ENCODE data around the gene TNNI3K.
A peak's percentile ranks its signal among the peaks of the same experiment; 100 is the strongest.
"Not testable (repeated sequence)": the region's sequence is repeated elsewhere in the genome, so short reads cannot be mapped to it uniquely, and the experiment has no call there.

The TNNI3K gene, protein sequence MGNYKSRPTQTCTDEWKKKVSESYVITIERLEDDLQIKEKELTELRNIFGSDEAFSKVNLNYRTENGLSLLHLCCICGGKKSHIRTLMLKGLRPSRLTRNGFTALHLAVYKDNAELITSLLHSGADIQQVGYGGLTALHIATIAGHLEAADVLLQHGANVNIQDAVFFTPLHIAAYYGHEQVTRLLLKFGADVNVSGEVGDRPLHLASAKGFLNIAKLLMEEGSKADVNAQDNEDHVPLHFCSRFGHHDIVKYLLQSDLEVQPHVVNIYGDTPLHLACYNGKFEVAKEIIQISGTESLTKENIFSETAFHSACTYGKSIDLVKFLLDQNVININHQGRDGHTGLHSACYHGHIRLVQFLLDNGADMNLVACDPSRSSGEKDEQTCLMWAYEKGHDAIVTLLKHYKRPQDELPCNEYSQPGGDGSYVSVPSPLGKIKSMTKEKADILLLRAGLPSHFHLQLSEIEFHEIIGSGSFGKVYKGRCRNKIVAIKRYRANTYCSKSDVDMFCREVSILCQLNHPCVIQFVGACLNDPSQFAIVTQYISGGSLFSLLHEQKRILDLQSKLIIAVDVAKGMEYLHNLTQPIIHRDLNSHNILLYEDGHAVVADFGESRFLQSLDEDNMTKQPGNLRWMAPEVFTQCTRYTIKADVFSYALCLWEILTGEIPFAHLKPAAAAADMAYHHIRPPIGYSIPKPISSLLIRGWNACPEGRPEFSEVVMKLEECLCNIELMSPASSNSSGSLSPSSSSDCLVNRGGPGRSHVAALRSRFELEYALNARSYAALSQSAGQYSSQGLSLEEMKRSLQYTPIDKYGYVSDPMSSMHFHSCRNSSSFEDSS

GRCh38 chr1:74235153-74235552, at the start of gene TNNI3K:
TSS of gene TNNI3K (plus strand) at chr1:74235387. CDS start at chr1:74235452, 65 bp downstream.
- DNase-seq: no peak

DNA sequence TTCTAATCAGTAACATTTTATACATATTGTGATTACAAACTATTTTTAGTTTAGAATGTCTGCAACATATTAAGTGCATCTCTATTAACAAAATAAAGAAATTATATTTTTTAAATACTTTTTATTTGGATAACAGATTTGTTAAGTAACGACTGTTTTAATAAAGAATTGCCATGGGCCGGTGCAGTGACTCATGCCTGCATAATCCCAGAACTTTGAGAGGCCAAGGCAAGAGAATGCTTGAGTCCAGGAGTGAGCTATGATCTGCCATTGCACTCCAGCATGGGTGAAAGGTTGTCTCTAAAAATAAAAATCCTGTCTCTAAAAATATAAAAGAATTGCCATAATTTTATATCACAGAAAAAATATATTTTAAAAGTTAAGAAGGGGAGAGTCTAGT, 41.3 kb upstream of the TNNI3K start:
- peak; percentile 11 for DNase-seq

DNA sequence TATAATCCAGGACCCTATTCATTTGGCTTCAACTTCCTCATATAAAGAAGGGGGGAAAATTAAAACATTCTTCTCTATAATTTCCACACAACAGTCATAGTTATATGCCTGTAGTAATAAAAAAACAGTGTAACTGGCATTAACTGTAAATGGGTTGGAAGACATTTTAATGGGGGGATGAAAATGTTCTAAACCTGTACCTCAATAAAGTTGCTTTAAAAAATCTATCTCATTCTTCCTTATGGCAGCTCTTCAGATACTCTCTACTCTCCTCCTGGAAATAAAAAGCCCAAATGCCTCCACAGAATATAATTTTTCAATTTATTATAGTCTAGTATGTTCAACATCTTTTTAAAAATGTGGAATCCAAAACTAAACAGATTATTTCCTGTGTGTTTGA, 39.8 kb upstream of the TNNI3K start:
- no peak for DNase-seq

DNA sequence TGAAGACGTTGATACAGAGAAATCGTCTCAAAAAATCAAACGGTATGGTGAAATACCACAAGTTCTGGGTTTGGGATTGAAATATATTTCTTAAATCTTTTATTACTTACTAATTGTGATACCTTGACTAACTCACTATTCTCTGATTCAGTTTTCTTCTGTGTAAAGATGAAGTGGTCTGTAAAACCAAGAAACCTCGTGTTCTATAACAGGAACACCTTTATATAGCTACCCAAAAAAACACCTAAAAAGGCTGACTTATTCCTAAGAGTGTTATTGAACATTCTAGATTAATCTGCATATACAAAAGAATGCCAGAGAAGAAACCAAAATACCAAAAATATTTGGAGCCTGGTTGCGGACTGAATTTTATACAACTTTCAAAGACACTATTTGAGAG, 37.9 kb upstream of the TNNI3K start:
- DNase-seq: no peak

- peak; percentile 97 for DNase-seq
Measured at GRCh38 chr1:74197657-74198552, 37.3 kb upstream of the TNNI3K start, which contains the start of the genes FPGT and LRRIQ3. TSS of gene FPGT (plus strand) at chr1:74198242. CDS start at chr1:74198279, 37 bp downstream. TSS of gene LRRIQ3 (minus strand) at chr1:74198176. CDS start at chr1:74183684, 14,492 bp downstream.

DNA sequence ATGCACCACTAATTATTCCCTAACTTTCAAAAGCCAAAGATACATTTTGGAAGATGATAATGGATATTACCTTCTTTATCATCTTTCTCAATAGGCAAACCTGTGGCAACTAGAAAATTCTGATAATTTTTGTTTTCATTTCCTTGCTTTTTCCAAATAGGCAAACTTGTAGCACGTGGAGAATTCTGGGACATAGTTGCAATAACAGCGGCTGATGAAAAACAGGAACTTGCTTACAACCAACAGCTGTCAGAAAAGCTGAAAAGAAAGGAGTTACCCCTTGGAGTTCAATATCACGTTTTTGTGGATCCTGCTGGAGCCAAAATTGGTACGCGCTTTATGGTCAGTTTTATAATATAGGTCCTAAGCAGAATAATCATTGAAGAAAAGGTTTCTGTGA, 35.7 kb upstream of the TNNI3K start:
- no peak for DNase-seq

GRCh38 chr1:74205266-74205665, 29.9 kb upstream of the TNNI3K start:
- DNase-seq: no peak

- DNase-seq: no peak
Measured at GRCh38 chr1:74215229-74215628, 20.0 kb upstream of the TNNI3K start.

- no peak for DNase-seq
Measured at GRCh38 chr1:74222701-74223100, 12.5 kb upstream of the TNNI3K start.

DNA sequence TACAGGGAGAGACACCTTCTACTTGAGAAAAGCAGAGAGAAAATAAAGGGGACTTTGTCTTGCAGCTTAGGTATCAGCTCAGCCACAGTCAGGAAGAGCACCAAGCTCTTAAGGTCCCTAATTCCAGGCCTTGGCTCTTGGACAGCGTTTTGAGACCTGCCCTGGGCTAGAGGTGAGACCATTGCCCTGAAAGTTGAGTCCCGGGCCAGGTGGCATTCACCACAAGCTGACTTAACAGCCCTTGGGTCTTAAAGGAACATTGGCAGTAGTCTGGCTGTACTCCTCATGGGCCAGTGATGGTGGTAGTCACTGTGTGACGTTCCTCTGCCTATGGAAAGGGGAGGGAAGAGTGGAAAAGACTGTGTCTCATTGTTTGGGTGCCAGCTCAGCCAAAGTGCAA, 11.7 kb upstream of the TNNI3K start:
- no peak for DNase-seq

GRCh38 chr1:74236440-74236839, 1.3 kb downstream of the TNNI3K start:
- no peak for DNase-seq

GRCh38 chr1:74237035-74237434, 1.8 kb downstream of the TNNI3K start:
- no peak for DNase-seq

- DNase-seq: no peak
Measured at GRCh38 chr1:74237787-74238186, 2.6 kb downstream of the TNNI3K start.

- no peak for DNase-seq
Measured at GRCh38 chr1:74245168-74245772, 10.1 kb downstream of the TNNI3K start.

DNA sequence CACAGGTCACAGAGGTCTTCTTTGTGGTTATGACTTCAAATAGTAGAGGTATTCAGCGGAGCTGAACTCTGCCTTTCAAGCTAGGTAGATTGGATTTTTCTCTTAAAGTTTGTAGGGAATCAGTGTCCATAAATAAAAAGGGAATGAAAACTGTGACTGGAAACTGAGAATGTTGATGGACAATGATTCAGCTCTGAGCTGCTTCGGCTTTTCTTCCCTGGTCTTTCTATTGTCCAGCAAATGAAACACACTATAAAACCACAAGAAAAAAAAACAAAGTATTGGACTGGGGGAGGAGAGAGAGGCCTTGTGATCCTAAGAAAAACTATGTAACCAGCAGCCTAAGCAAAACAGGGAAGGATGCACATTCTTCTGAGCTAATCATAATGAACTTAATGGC, 11.1 kb downstream of the TNNI3K start:
- DNase-seq: peak; percentile 70

DNA sequence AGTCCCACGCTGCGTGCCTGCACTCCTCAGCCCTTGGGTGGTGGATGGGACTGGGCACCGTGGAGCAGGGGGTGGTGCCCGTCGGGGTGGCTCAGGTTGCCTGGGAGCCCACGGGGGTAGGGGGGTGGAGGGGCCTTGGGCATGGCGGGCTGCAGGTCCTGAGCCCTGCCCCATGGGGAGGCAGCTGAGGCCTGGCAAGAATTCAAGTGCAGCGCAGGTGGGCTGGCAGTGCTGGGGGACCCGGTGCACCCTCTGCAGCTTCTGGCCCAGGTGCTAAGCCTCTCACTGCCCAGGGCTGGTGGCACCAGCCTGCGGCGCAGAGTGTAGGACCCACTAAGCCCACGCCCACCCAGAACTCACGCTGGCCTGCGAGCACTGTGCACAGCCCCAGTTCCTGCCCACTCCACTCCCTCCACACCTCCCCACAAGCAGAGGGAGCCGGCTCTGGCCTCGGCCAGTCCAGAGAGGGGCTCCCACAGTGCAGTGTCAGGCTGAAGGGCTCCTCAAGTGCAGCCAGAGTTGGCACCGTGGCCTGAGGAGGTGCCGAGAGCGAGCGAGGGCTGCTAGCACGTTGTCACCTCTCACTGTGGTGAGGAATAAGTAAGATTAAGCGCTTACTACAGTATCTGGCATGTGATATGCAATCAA, 12.8 kb downstream of the TNNI3K start:
- DNase-seq: no peak

DNA sequence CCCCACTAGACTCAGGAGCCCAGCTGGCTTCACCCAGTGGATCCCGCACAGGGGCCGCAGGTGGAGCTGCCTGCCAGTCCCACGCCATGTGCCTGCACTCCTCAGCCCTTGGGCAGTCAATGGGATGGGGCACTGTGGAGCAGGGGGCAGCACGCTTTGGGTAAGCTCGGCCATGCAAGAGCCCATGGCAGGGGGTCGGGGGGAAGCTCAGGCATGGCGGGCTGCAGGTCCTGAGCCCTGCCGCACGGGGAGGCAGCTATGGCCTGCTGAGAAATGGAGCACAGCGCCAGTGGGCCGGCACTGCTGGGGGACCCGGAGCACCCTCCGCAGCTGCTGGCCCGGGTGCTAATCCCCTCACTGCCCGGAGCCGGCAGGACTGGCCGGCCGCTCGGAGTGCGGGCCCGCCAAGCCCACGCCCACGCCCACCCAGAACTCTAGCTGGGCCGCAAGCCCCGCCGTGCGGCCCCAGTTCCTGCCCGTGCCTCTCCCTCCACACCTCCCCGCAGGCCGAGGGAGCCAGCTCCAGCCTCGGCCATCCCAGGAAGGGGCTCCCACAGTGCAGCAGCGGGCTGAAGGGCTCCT, 18.1 kb downstream of the TNNI3K start:
- not testable (repeated sequence) for DNase-seq

- DNase-seq: no peak
Measured at GRCh38 chr1:74266001-74266400, 30.8 kb downstream of the TNNI3K start.

DNA sequence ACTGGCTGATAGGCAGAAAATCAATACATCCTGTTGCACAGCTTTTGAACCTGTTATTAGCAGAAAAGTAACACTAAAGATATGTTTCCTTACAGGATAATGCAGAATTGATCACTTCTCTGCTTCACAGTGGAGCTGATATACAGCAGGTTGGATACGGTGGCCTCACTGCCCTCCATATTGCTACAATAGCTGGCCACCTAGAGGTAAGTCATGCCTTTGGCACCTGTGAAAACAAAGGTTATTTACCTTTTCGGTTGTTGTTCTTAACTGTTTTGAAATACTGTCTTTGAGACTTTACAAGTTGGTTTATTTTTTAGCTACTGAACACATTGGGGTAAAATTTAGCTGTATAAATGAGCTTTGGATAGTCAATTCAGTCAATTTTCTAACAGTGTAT, 36.3 kb downstream of the TNNI3K start:
- DNase-seq: no peak

GRCh38 chr1:74280642-74281396, 45.6 kb downstream of the TNNI3K start:
- no peak for DNase-seq

GRCh38 chr1:74286414-74286813, 51.2 kb downstream of the TNNI3K start:
- no peak for DNase-seq

Measured in kidney glomerular epithelial cell (primary cell).